IMR-90 (cell line): ENCODE measurements around the gene DNAH6.
A peak's percentile ranks its signal among the peaks of the same experiment; 100 is the strongest.

Experiments
- BHLHE40 ChIP-seq: fragments of 150-350 bp; IDR thresholded peaks from 2 replicates; pipeline ENCODE4 v1.6.1; 2016; ENCODE audit warnings: mild to moderate bottlenecking, low read depth, low read length
- CEBPB ChIP-seq: IDR thresholded peaks from 2 replicates; pipeline ENCODE4 v1.6.1; 2012; ENCODE audit warnings: low read depth, low read length, improper control_type of control experiment
- FOS ChIP-seq: fragments of 150-350 bp; IDR thresholded peaks from 2 replicates; pipeline ENCODE4 v1.6.1; 2016; ENCODE audit warnings: low read depth, low read length
- MAFK ChIP-seq: IDR thresholded peaks from 2 replicates; pipeline ENCODE4 v1.6.1; 2012; ENCODE audit warnings: low read depth, low read length, improper control_type of control experiment
- MAZ ChIP-seq: IDR thresholded peaks from 2 replicates; pipeline ENCODE4 v1.6.1; 2012; ENCODE audit warnings: low read depth, mild to moderate bottlenecking, low read length, improper control_type of control experiment, moderate library complexity, borderline replicate concordance
- MXI1 ChIP-seq: IDR thresholded peaks from 2 replicates; pipeline ENCODE4 v1.6.1; 2012; ENCODE audit warnings: low read depth, mild to moderate bottlenecking, low read length, moderate library complexity, borderline replicate concordance
- NFE2L2 ChIP-seq: fragments of 150-350 bp; IDR thresholded peaks from 2 replicates; pipeline ENCODE4 v1.6.1; 2016; ENCODE audit warnings: low read depth, mild to moderate bottlenecking, low read length
- POLR2A ChIP-seq: IDR thresholded peaks from 2 replicates; pipeline ENCODE4 v1.6.1; 2012; ENCODE audit warnings: mild to moderate bottlenecking, low read depth, low read length
- RAD21 ChIP-seq: IDR thresholded peaks from 2 replicates; pipeline ENCODE4 v1.6.1; 2012; ENCODE audit warnings: low read length, improper control_type of control experiment
- RFX5 ChIP-seq: IDR thresholded peaks from 2 replicates; pipeline ENCODE4 v1.8.0; 2012; ENCODE audit warnings: low read depth, mild to moderate bottlenecking, low read length, moderate library complexity
- SMC3 ChIP-seq: fragments of 150-350 bp; IDR thresholded peaks from 2 replicates; pipeline ENCODE4 v1.6.1; 2016; ENCODE audit warnings: low read depth, mild to moderate bottlenecking, antibody characterized with exemption, low read length, moderate library complexity
- TF ChIP-seq, protein P1 (sequence below): conservative IDR thresholded peaks from 2 replicates; pipeline ENCODE4 v1.5.1; 2012; ENCODE audit warnings: mild to moderate bottlenecking, low read depth, low read length, improper control_type of control experiment
- TF ChIP-seq, protein P2 (sequence below): fragments of 150-350 bp; IDR thresholded peaks from 2 replicates; pipeline ENCODE4 v1.6.1; 2016; ENCODE audit warnings: low read depth, mild to moderate bottlenecking, low read length, moderate library complexity, borderline replicate concordance
- TF ChIP-seq, protein P3 (sequence below): fragments of 150-350 bp; IDR thresholded peaks from 2 replicates; pipeline ENCODE4 v1.6.1; 2017; ENCODE audit warnings: mild to moderate bottlenecking, antibody characterized with exemption, low read length, low read depth

DNA sequence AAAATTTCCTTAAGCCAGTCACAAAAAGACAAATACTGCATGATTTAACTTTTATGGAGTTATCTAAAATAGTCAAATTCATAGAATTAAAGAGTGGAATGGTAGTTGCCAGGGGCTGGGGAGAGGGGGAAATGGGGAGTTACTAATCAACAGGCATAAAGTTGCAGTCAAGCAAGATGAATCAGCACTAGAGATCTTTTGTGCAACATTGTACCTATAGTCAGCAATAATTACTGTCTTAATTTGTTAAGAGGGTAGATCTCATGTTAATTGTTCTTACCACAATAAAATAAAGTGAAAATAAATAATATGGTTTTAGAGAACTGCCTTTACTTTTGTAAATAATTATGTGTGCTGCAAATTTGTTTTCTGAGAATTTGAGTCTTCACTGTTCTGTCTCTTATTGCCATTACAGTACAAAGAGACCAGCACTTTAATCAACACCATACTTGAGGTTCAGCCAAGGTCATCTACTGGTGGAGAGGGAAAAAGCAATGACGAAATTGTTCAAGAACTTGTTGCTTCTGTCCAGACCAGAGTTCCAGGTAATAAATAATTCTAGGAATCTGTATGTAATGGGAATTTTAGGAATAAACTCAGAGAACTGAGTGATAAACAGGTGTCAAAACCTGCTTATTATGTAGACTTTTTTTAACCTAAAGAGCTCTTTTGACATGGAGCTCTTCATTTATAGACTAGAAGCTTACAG, 289.1 kb downstream of the DNAH6 start:
- TF ChIP-seq, protein P1, sequence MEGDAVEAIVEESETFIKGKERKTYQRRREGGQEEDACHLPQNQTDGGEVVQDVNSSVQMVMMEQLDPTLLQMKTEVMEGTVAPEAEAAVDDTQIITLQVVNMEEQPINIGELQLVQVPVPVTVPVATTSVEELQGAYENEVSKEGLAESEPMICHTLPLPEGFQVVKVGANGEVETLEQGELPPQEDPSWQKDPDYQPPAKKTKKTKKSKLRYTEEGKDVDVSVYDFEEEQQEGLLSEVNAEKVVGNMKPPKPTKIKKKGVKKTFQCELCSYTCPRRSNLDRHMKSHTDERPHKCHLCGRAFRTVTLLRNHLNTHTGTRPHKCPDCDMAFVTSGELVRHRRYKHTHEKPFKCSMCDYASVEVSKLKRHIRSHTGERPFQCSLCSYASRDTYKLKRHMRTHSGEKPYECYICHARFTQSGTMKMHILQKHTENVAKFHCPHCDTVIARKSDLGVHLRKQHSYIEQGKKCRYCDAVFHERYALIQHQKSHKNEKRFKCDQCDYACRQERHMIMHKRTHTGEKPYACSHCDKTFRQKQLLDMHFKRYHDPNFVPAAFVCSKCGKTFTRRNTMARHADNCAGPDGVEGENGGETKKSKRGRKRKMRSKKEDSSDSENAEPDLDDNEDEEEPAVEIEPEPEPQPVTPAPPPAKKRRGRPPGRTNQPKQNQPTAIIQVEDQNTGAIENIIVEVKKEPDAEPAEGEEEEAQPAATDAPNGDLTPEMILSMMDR, result no peak
- TF ChIP-seq SMC3, result no peak
- no peak for TF ChIP-seq RFX5
- TF ChIP-seq NFE2L2, result no peak
- TF ChIP-seq POLR2A, result no peak
- TF ChIP-seq RAD21, result no peak
- TF ChIP-seq, protein P2, sequence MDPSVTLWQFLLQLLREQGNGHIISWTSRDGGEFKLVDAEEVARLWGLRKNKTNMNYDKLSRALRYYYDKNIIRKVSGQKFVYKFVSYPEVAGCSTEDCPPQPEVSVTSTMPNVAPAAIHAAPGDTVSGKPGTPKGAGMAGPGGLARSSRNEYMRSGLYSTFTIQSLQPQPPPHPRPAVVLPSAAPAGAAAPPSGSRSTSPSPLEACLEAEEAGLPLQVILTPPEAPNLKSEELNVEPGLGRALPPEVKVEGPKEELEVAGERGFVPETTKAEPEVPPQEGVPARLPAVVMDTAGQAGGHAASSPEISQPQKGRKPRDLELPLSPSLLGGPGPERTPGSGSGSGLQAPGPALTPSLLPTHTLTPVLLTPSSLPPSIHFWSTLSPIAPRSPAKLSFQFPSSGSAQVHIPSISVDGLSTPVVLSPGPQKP, result no peak
- TF ChIP-seq BHLHE40, result no peak
- TF ChIP-seq MAZ, result no peak
- no peak for TF ChIP-seq FOS
- TF ChIP-seq, protein P3, sequence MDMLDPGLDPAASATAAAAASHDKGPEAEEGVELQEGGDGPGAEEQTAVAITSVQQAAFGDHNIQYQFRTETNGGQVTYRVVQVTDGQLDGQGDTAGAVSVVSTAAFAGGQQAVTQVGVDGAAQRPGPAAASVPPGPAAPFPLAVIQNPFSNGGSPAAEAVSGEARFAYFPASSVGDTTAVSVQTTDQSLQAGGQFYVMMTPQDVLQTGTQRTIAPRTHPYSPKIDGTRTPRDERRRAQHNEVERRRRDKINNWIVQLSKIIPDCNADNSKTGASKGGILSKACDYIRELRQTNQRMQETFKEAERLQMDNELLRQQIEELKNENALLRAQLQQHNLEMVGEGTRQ, result no peak
- no peak for TF ChIP-seq MXI1
- TF ChIP-seq CEBPB, result no peak
- TF ChIP-seq MAFK, result peak; percentile 56
